ENCODE data around the gene PMM1. TPM values are rescaled to one million over a fixed set of nuclear protein-coding genes. Genes with fewer than 3 reads are reported as not detected.
"Not testable (repeated sequence)": the region's sequence is repeated elsewhere in the genome, so short reads cannot be mapped to it uniquely, and the experiment has no call there.

Gene PMM1
- total RNA-seq, result 10 to 100 TPM; 40.5 to 68.6 (median 55.7) TPM
- 10 to 100 TPM; 19.9 to 76.6 TPM for polyA plus RNA-seq
- long read RNA-seq, donor 1, transcript PMM1-208 (7 exons, 1,405 nt), result minor isoform, 11 of 255 reads
- long read RNA-seq, donor 1, transcript PMM1-201 (8 exons, 1,298 nt), result major isoform, 197 of 255 reads
- long read RNA-seq, donor 1, partial matches to known transcripts, result 7 of 255 reads
- long read RNA-seq, donor 1, other reads (novel, unspliced or antisense), result 39 of 255 reads
- long read RNA-seq, donor 2, transcript PMM1-201 (8 exons, 1,298 nt), result major isoform, 12 of 29 reads
- long read RNA-seq, donor 2, partial matches to known transcripts, result 16 of 29 reads
- long read RNA-seq, donor 2, other reads (novel, unspliced or antisense), result 0 of 29 reads
- long read RNA-seq, donor 3, transcript PMM1-201 (8 exons, 1,298 nt), result major isoform, 49 of 64 reads
- long read RNA-seq, donor 3, transcript PMM1-208 (7 exons, 1,405 nt), result minor isoform, 8 of 64 reads
- long read RNA-seq, donor 3, partial matches to known transcripts, result 4 of 64 reads
- long read RNA-seq, donor 3, other reads (novel, unspliced or antisense), result 3 of 64 reads

DNA sequence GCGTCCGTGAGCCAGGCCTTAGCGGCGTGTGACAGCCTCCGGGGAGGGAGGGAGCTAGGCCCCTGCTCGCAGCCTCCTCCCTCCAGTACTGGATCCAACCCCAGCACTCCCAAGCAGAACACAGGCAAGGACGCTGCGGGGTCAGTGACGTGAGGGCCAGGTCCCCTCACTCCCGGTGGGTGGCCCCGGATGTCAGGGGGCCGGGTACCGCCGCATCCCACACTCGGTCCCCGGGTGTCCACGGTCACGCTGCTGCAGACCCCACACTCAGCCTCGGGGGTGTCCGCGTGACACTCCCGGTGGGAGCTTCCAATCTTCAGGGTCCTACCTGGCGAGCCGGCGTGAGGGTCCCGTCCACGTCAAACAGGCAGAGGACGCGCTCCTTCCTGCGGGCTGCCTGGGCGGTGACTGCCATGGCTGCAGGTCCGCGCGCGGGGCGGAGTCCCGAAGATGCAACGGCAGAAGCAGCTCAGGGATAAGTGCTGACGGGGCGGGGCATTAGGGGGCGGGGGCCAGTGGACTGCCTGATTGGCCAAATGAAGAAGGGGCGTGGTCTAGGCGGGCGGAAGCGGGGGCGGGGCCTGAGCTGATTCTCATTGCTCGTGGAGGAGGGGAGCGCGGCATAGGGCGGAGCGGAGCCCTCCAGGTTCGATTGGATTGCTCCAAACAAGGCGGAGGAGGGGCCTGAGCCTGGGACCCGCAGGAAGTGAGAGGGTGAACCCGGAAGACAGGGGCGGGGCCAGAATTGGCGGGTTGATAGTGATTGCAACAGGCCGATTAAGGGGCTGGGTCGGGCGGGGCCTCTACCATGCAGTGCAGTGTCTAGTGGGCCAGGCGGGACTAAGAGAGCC lies at the start of gene PMM1:
PMM1 (minus strand) TSS at position 450 of the 851 bp plus-strand sequence; CDS start at position 415, 35 bp downstream.
- intact Hi-C loops (cut with DNase I), result loop anchor here in 1 of 4 donors (10.0 kb wide), 1 partner anchor 45 kb away; the partner anchor contains the start of gene POLR3H
- H3K36me3 ChIP-seq, result no peaks in the 10 kb centered on the region
- 0 to 1% (median 1%) methylated on average over 57 to 61 of the region's 61 CpGs for WGBS, 3 donors
- H3K4me3 ChIP-seq, result peak within 1 kb of the TSS; percentile 87
- peak; percentile 100 for DNase-seq
- TF ChIP-seq EP300 (IDR thresholded peaks at IDR 0.05), result no peak
- peak; percentile 94 for TF ChIP-seq POLR2A (IDR thresholded peaks at IDR 0.05)
- TF ChIP-seq, protein P1, sequence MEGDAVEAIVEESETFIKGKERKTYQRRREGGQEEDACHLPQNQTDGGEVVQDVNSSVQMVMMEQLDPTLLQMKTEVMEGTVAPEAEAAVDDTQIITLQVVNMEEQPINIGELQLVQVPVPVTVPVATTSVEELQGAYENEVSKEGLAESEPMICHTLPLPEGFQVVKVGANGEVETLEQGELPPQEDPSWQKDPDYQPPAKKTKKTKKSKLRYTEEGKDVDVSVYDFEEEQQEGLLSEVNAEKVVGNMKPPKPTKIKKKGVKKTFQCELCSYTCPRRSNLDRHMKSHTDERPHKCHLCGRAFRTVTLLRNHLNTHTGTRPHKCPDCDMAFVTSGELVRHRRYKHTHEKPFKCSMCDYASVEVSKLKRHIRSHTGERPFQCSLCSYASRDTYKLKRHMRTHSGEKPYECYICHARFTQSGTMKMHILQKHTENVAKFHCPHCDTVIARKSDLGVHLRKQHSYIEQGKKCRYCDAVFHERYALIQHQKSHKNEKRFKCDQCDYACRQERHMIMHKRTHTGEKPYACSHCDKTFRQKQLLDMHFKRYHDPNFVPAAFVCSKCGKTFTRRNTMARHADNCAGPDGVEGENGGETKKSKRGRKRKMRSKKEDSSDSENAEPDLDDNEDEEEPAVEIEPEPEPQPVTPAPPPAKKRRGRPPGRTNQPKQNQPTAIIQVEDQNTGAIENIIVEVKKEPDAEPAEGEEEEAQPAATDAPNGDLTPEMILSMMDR (IDR thresholded peaks at IDR 0.05), result no peak
- peak within 1 kb of the TSS; percentile 47 to 58 for H3K27ac ChIP-seq
- H3K27me3 ChIP-seq, result no peaks in the 10 kb centered on the region
- H3K9me3 ChIP-seq, result no peaks in the 10 kb centered on the region
- H3K4me1 ChIP-seq (ENCODE audit: insufficient read depth), result peaks cover 4% of the 10 kb centered on the region

- TF ChIP-seq, protein P1 (IDR thresholded peaks at IDR 0.05), result no peak
- no peak for TF ChIP-seq EP300 (IDR thresholded peaks at IDR 0.05)
- TF ChIP-seq POLR2A (IDR thresholded peaks at IDR 0.05), result no peak
- no peaks in the 10 kb centered on the region for H3K9me3 ChIP-seq
- H3K27me3 ChIP-seq, result no peaks in the 10 kb centered on the region
- WGBS, 3 donors, result 89 to 94% (median 91%) methylated on average over 5 of the region's 5 CpGs
- H3K4me3 ChIP-seq, result no peak overlapping the region
- no peaks in the 10 kb centered on the region for H3K36me3 ChIP-seq
- no peaks in the 10 kb centered on the region for H3K4me1 ChIP-seq (ENCODE audit: insufficient read depth)
- intact Hi-C loops (cut with DNase I), result no loop called here
- no peak for DNase-seq
- no peak overlapping the region for H3K27ac ChIP-seq
Measured at GRCh38 chr22:41638748-41639147, 49.1 kb upstream of the PMM1 start.

- no peaks in the 10 kb centered on the region for H3K27me3 ChIP-seq
- no peak for TF ChIP-seq EP300 (IDR thresholded peaks at IDR 0.05)
- no peak for TF ChIP-seq POLR2A (IDR thresholded peaks at IDR 0.05)
- TF ChIP-seq, protein P1 (IDR thresholded peaks at IDR 0.05), result no peak
- no peak overlapping the region for H3K4me3 ChIP-seq
- 92 to 93% (median 92%) methylated on average over 5 of the region's 5 CpGs for WGBS, 3 donors
- no peaks in the 10 kb centered on the region for H3K4me1 ChIP-seq (ENCODE audit: insufficient read depth)
- intact Hi-C loops (cut with DNase I), result no loop called here
- H3K9me3 ChIP-seq, result no peaks in the 10 kb centered on the region
- no peak for DNase-seq
- no peak overlapping the region for H3K27ac ChIP-seq
- no peaks in the 10 kb centered on the region for H3K36me3 ChIP-seq
Measured at GRCh38 chr22:41638124-41638523, 48.5 kb upstream of the PMM1 start.

DNA sequence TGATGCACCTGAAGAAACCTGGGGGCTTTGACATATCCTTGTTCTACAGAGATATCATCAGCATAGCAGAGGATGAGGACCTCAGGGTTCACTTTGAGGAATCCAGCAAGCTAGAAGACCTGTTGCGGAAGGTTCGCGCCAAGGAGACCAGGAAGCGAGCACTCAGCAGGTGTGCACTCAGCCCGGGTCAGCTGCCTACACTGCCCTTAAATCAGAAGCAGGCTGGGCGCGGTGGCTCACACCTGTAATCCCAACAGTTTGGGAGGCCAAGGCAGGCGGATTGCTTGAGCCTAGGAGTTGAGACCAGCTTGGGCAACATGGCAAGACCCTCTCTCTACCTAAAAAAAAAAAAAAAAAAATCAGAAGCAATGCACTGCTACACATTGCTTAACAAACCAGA lies 48.0 kb upstream of the PMM1 start:
- H3K4me3 ChIP-seq; H3K4me1 ChIP-seq (ENCODE audit: insufficient read depth); intact Hi-C loops (cut with DNase I); H3K27me3 ChIP-seq; H3K36me3 ChIP-seq; H3K27ac ChIP-seq; H3K9me3 ChIP-seq; DNase-seq: not testable (repeated sequence)
- WGBS, 3 donors, result 95 to 97% (median 96%) methylated on average over 8 of the region's 8 CpGs
